ENCODE measurements around the gene MYZAP. TPM values are rescaled to one million over a fixed set of nuclear protein-coding genes. Genes with fewer than 3 reads are reported as not detected.

Gene MYZAP
- total and polyA plus RNA-seq, 9 of the 15 experiments (the other 6 are each of a cell fraction or from before 2014, with no cell fraction given), result 0.03 TPM; not detected in 8

DNA sequence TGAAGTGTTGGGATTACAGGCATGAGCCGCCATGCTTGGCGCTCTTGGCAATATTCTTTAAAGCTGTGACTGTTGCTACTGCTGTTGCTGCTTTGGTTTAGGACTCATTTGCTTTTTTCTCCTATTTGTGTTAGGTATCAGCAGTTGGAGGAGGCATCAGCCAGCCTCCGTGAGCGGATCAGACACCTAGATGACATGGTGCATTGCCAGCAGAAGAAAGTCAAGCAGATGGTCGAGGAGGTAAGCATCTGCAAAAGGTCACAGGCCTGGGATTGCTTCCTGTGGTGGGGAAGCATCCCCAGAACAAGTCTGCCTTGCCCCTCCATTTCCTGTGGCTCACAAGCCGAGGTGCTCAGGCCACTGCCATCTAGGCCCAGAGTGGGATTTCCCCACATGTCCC is 47.6 kb downstream of the MYZAP start:
- Histone ChIP-seq H3K9me3 (replicated peaks; ENCODE audit: control insufficient read depth, insufficient read depth, low read depth, low read length) (no peaks in the 10 kb centered on the region), H3K9ac (ENCODE audit: insufficient read depth in 1 of 2, low read depth in 2 of 2, low read length in 2 of 2) (no peak overlapping the region), H3K9me1 (ENCODE audit: control insufficient read depth, insufficient read depth, low read length) (no peaks in the 10 kb centered on the region), H4K20me1 (replicated peaks; ENCODE audit: control insufficient read depth, insufficient read depth, low read length) (no peaks in the 10 kb centered on the region), H3K4me2 (ENCODE audit: insufficient read depth, low read length) (no peak overlapping the region), H2AFZ (ENCODE audit: low read depth, low read length) (no peak overlapping the region), H3K36me3 (ENCODE audit: control insufficient read depth, insufficient read depth, low read length) (no peaks in the 10 kb centered on the region), H3K27ac (ENCODE audit: extremely low read depth, low read depth, low read length) (no peak overlapping the region), H3K4me1 (replicated peaks in 1 of 2; ENCODE audit: control insufficient read depth in 2 of 2, insufficient read depth in 2 of 2, low read length in 2 of 2) (no peaks in the 10 kb centered on the region), H3K27me3 (ENCODE audit: control insufficient read depth in 2 of 2, insufficient read depth in 2 of 2, low read length in 2 of 2) (peaks cover 15 to 23% of the 10 kb centered on the region in 2 experiments), H3K79me2 (ENCODE audit: control insufficient read depth, insufficient read depth, low read length) (no peaks in the 10 kb centered on the region), H3K4me3 (no peak overlapping the region)
- TF ChIP-seq MCM3 (IDR thresholded peaks at IDR 0.05) (no peak), EP300 (IDR thresholded peaks at IDR 0.05; ENCODE audit: low read length) (no peak), ETS2 (tag; IDR thresholded peaks at IDR 0.05; ENCODE audit: borderline replicate concordance, poor library complexity, severe bottlenecking) (no peak), ZNF830 (CRISPR knock-in tag; IDR thresholded peaks at IDR 0.05) (no peak)
- no TSS peak for BruUV-seq (replicated peaks)
- ATAC-seq (no peak), DNase-seq (ENCODE audit: extremely low read depth in 1 of 4, low spot score in 3 of 4) (no peak), FAIRE-seq (no peak)
- intact Hi-C loops (cut with micrococcal nuclease), result no loop called here
- WGBS (ENCODE audit: insufficient coverage, low coverage, missing lambda C conversion rate), result 15% methylated on average over 5 of the region's 6 CpGs
- ChIA-PET POLR2A (no interaction called here), CTCF (ENCODE audit: low intra/inter-chr PET ratio) (no interaction called here)
- in situ Hi-C loops (cut with MboI), result no loop called here

DNA sequence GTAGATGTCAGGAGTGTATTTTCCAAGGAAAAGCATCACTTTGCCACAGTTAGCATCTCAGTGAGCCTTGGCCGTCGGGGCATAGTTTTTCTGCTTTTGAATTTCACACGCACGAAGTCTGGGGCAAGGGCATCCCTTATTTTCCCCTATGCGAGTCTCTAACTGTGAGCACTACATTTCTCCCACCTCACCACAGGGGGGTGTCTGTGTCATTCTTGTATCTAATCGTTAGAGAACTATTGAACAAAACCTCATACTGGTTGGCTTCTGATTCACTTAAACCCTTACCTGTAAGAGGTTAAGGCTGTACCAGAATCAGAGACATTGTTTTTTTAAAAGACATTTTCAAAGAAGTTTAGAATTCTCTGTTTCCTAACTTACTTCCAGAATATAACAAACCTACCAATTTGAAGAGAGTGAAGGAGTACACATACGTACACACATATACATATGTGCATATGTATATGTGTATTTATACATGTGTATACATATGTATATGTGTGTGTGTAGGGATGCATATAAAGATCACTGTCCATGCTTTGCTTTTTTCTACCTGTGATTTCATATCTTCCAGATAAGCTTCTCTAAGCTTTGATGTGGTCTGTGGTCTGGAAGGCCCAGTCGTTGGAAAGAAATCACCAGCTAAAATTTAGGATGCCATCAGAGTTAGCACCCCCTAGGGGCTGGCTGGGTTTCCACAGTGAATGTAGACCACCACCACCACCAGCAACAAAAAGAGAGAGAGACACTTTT is 49.4 kb downstream of the MYZAP start:
- H2AFZ ChIP-seq (ENCODE audit: low read depth, low read length), result no peak overlapping the region
- DNase-seq (ENCODE audit: extremely low read depth in 1 of 4, low spot score in 3 of 4), result peak; percentile 19 to 43 (median 27)
- FAIRE-seq, result peak; percentile 64
- intact Hi-C loops (cut with micrococcal nuclease) (loop anchor here (2.0 to 5.0 kb wide), 2 partner anchors 220 to 431 kb away; no protein-coding TSS in a partner anchor), in situ Hi-C loops (cut with MboI) (no loop called here)
- no peaks in the 10 kb centered on the region for H3K79me2 ChIP-seq (ENCODE audit: control insufficient read depth, insufficient read depth, low read length)
- no peaks in the 10 kb centered on the region for H3K4me1 ChIP-seq (replicated peaks in 1 of 2; ENCODE audit: control insufficient read depth in 2 of 2, insufficient read depth in 2 of 2, low read length in 2 of 2)
- H3K36me3 ChIP-seq (ENCODE audit: control insufficient read depth, insufficient read depth, low read length), result no peaks in the 10 kb centered on the region
- H3K9me3 ChIP-seq (replicated peaks; ENCODE audit: control insufficient read depth, insufficient read depth, low read depth, low read length), result no peaks in the 10 kb centered on the region
- ChIA-PET CTCF (ENCODE audit: low intra/inter-chr PET ratio) (interaction anchor here (1.5 kb wide), 1 partner anchor 80 kb away, joined by 6 read pairs; no protein-coding TSS in a partner anchor), POLR2A (interaction anchor here (0.8 kb wide), 1 partner anchor 89 kb away, joined by 4 read pairs; no protein-coding TSS in a partner anchor)
- no peak overlapping the region for H3K9ac ChIP-seq (ENCODE audit: insufficient read depth in 1 of 2, low read depth in 2 of 2, low read length in 2 of 2)
- WGBS (ENCODE audit: insufficient coverage, low coverage, missing lambda C conversion rate), result 7% methylated on average over 8 of the region's 8 CpGs
- no peak overlapping the region for H3K4me2 ChIP-seq (ENCODE audit: insufficient read depth, low read length)
- ATAC-seq, result peak; percentile 81
- no peak overlapping the region for H3K4me3 ChIP-seq
- BruUV-seq (replicated peaks), result no TSS peak
- no peak overlapping the region for H3K27ac ChIP-seq (ENCODE audit: extremely low read depth, low read depth, low read length)
- H4K20me1 ChIP-seq (replicated peaks; ENCODE audit: control insufficient read depth, insufficient read depth, low read length), result no peaks in the 10 kb centered on the region
- peaks cover 13 to 14% of the 10 kb centered on the region in 2 experiments for H3K27me3 ChIP-seq (ENCODE audit: control insufficient read depth in 2 of 2, insufficient read depth in 2 of 2, low read length in 2 of 2)
- no peaks in the 10 kb centered on the region for H3K9me1 ChIP-seq (ENCODE audit: control insufficient read depth, insufficient read depth, low read length)
- peak in 1 of 2 experiments; percentile 55; a peak in 3 of 4 replicates for TF ChIP-seq RAD21 (CRISPR knock-in tag; conservative IDR thresholded peaks at IDR 0.05 in 1 of 2, IDR thresholded peaks at IDR 0.05 in 1 of 2)
- TF ChIP-seq, protein P1, sequence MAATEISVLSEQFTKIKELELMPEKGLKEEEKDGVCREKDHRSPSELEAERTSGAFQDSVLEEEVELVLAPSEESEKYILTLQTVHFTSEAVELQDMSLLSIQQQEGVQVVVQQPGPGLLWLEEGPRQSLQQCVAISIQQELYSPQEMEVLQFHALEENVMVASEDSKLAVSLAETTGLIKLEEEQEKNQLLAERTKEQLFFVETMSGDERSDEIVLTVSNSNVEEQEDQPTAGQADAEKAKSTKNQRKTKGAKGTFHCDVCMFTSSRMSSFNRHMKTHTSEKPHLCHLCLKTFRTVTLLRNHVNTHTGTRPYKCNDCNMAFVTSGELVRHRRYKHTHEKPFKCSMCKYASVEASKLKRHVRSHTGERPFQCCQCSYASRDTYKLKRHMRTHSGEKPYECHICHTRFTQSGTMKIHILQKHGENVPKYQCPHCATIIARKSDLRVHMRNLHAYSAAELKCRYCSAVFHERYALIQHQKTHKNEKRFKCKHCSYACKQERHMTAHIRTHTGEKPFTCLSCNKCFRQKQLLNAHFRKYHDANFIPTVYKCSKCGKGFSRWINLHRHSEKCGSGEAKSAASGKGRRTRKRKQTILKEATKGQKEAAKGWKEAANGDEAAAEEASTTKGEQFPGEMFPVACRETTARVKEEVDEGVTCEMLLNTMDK (IDR thresholded peaks at IDR 0.05; ENCODE audit: borderline replicate concordance, insufficient read depth, low read depth, low read length, poor library complexity, severe bottlenecking), result peak; percentile 8
- TF ChIP-seq, protein P2, sequence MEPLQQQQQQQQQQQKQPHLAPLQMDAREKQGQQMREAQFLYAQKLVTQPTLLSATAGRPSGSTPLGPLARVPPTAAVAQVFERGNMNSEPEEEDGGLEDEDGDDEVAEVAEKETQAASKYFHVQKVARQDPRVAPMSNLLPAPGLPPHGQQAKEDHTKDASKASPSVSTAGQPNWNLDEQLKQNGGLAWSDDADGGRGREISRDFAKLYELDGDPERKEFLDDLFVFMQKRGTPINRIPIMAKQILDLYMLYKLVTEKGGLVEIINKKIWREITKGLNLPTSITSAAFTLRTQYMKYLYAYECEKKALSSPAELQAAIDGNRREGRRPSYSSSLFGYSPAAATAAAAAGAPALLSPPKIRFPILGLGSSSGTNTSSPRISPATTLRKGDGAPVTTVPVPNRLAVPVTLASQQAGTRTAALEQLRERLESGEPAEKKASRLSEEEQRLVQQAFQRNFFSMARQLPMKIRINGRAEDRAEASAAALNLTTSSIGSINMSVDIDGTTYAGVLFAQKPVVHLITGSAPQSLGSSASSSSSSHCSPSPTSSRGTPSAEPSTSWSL (CRISPR knock-in tag; IDR thresholded peaks at IDR 0.05; ENCODE audit: borderline replicate concordance), result no peak
